ENCODE measurements around the gene TMC5. TPM values are rescaled to one million over a fixed set of nuclear protein-coding genes. Genes with fewer than 3 reads are reported as not detected.

Gene TMC5
- total and polyA plus RNA-seq, 2 of the 13 experiments (the other 11 are each of a cell fraction or from before 2014, with no cell fraction given), result 0.09 to 0.41 TPM

- Histone ChIP-seq H3K9ac (ENCODE audit: insufficient read depth, low read depth, low read length) (no peak overlapping the region), H4K20me1 (ENCODE audit: insufficient read depth, low read length) (no peaks in the 10 kb centered on the region), H3K27ac (ENCODE audit: extremely low read length, insufficient read depth, low read length) (no peak overlapping the region), H3K4me1 (ENCODE audit: insufficient read depth, low read length) (no peaks in the 10 kb centered on the region), H3K36me3 (replicated peaks in 1 of 2; ENCODE audit: control insufficient read depth in 1 of 2, insufficient read depth in 2 of 2, low read length in 2 of 2) (no peaks in the 10 kb centered on the region), H3K4me3 (replicated peaks in 1 of 3; ENCODE audit: insufficient read depth in 1 of 3, low read depth in 2 of 3, low read length in 3 of 3) (no peak overlapping the region), H3K4me2 (ENCODE audit: low read depth, low read length) (no peak overlapping the region), H3K9me3 (ENCODE audit: low read length) (no peaks in the 10 kb centered on the region), H3K27me3 (ENCODE audit: control insufficient read depth in 1 of 2, insufficient read depth in 2 of 2, low read length in 2 of 2) (peaks cover 1 to 9% of the 10 kb centered on the region in 2 experiments; a peak in 2 of 5 replicates), H2AFZ (ENCODE audit: low read length) (no peak overlapping the region), H3K79me2 (ENCODE audit: insufficient read depth, low read length) (no peaks in the 10 kb centered on the region)
- intact Hi-C loops (cut with micrococcal nuclease; ENCODE audit: unreplicated experiment), result no loop called here
- WGBS (ENCODE audit: low lambda C conversion rate), result 72% methylated on average over 9 of the region's 9 CpGs
- TF ChIP-seq ZNF775 (CRISPR knock-in tag; IDR thresholded peaks at IDR 0.05; ENCODE audit: borderline replicate concordance) (no peak), CREB1 (IDR thresholded peaks at IDR 0.05) (0 out of 2 replicates have a peak, but pooled peaks have one; percentile 39), CREB1 (CRISPR knock-in tag; IDR thresholded peaks at IDR 0.05) (no peak)
- ATAC-seq (no peak), DNase-seq (ENCODE audit: low spot score) (no peak), FAIRE-seq (no peak)
- in situ Hi-C loops (cut with HindIII; ENCODE audit: extremely low pct_ligation_motif_present, low pct_unique_long_range_greater_than_20kb), result no loop called here
- no TSS peak for BruUV-seq (replicated peaks)
- POLR2A ChIA-PET, result no interaction called here
- CTCF ChIA-PET (ENCODE audit: low intra/inter-chr PET ratio, low total read pairs), result no interaction called here
These were observed 2.0 kb downstream of the TMC5 start for GRCh38 chr16:19419698-19420075.

GRCh38 chr16:19424478-19424877 lies 6.8 kb downstream of the TMC5 start:
- FAIRE-seq, result no peak
- H3K79me2 ChIP-seq (ENCODE audit: insufficient read depth, low read length), result no peaks in the 10 kb centered on the region

More at GRCh38 chr16:19424478-19424877, 6.8 kb downstream of the TMC5 start:
- ChIA-PET POLR2A (no interaction called here), CTCF (ENCODE audit: low intra/inter-chr PET ratio, low total read pairs) (no interaction called here)
- no TSS peak for BruUV-seq (replicated peaks)
- in situ Hi-C loops (cut with HindIII; ENCODE audit: extremely low pct_ligation_motif_present, low pct_unique_long_range_greater_than_20kb) (no loop called here), intact Hi-C loops (cut with micrococcal nuclease; ENCODE audit: unreplicated experiment) (no loop called here)
- no peak overlapping the region for H3K4me2 ChIP-seq (ENCODE audit: low read depth, low read length)
- H3K4me3 ChIP-seq (replicated peaks in 1 of 3; ENCODE audit: insufficient read depth in 1 of 3, low read depth in 2 of 3, low read length in 3 of 3), result no peak overlapping the region
- no peak for ATAC-seq
- 15% methylated on average over 8 of the region's 8 CpGs for WGBS (ENCODE audit: low lambda C conversion rate)
- peaks cover 2 to 9% of the 10 kb centered on the region in 2 experiments; a peak in 2 of 5 replicates for H3K27me3 ChIP-seq (ENCODE audit: control insufficient read depth in 1 of 2, insufficient read depth in 2 of 2, low read length in 2 of 2)
- no peaks in the 10 kb centered on the region for H3K36me3 ChIP-seq (replicated peaks in 1 of 2; ENCODE audit: control insufficient read depth in 1 of 2, insufficient read depth in 2 of 2, low read length in 2 of 2)
- TF ChIP-seq USF2 (IDR thresholded peaks at IDR 0.05; ENCODE audit: low read depth, low read length) (no peak), USF2 (CRISPR knock-in tag; IDR thresholded peaks at IDR 0.05; ENCODE audit: borderline replicate concordance) (no peak), MBNL3 (CRISPR knock-in tag; conservative IDR thresholded peaks at IDR 0.05) (no peak), PBX3 (CRISPR knock-in tag; IDR thresholded peaks at IDR 0.05; ENCODE audit: borderline replicate concordance) (no peak), TAF1 (CRISPR knock-in tag; IDR thresholded peaks at IDR 0.05) (no peak), BCL6 (CRISPR knock-in tag; IDR thresholded peaks at IDR 0.05) (no peak), ZNF20 (CRISPR knock-in tag; IDR thresholded peaks at IDR 0.05) (no peak)
- no peak overlapping the region for H2AFZ ChIP-seq (ENCODE audit: low read length)
- H4K20me1 ChIP-seq (ENCODE audit: insufficient read depth, low read length), result no peaks in the 10 kb centered on the region
- no peak overlapping the region for H3K9ac ChIP-seq (ENCODE audit: insufficient read depth, low read depth, low read length)
- H3K9me3 ChIP-seq (ENCODE audit: low read length), result no peaks in the 10 kb centered on the region
- no peak overlapping the region for H3K27ac ChIP-seq (ENCODE audit: extremely low read length, insufficient read depth, low read length)
- DNase-seq (ENCODE audit: low spot score), result no peak
- H3K4me1 ChIP-seq (ENCODE audit: insufficient read depth, low read length), result no peaks in the 10 kb centered on the region
